ENCODE results near the gene BHLHA15.

Gene BHLHA15

DNA sequence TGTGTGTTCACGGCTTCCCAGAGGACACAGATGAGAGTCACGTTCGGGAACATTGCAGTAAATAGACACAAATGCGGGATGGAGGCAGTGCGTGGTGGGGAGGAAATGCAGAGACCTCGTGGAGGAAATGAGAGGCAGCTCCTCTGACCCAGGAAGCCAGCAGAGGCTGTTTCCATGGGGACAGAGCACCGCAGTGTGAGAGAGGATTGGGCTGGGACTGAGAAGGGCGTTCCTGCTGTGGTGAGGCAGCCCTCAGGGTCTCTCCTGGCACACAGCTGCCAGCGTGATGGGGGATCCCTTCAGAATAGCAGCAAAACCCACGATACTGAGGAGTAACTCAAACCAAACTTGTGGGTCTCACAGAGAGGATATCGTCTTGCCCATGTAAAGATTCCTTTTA is 21.7 kb upstream of the BHLHA15 start:
- DNase-seq, result no peak

DNA sequence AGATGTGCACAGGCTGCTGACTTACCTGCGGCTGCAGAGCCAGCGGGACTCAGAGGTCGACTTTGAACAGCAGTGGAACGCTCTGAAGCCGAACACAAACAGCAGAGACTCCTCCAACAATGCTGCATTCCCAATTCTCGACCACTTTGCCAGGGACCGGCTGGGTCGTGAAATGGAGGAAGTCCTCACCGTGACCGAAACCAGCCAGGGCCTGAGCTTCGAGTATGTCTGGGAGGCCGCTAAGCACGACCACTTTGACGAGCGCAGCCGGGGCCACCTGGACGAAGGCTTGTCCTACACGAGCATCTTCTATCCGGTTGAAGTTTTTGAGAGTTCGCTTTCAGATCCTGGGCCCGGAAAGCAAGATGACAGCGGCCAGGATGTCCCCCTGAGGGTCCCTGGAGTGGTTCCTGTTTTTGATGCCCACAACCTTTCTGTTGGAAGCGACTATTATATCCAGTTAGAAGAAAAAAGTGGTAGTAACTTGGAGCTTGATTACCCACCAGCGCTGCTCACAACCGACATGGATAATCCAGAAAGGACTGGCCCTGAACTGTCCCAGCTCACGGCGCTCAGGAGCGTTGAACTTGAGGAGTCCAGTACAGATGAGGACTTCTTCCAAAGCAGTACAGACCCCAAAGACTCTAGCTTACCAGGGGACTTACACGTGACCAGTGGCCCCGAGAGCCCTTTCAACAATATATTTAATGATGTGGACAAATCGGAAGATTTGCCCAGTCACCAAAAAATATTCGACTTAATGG is 19.4 kb upstream of the BHLHA15 start:
- DNase-seq, result no peak

DNA sequence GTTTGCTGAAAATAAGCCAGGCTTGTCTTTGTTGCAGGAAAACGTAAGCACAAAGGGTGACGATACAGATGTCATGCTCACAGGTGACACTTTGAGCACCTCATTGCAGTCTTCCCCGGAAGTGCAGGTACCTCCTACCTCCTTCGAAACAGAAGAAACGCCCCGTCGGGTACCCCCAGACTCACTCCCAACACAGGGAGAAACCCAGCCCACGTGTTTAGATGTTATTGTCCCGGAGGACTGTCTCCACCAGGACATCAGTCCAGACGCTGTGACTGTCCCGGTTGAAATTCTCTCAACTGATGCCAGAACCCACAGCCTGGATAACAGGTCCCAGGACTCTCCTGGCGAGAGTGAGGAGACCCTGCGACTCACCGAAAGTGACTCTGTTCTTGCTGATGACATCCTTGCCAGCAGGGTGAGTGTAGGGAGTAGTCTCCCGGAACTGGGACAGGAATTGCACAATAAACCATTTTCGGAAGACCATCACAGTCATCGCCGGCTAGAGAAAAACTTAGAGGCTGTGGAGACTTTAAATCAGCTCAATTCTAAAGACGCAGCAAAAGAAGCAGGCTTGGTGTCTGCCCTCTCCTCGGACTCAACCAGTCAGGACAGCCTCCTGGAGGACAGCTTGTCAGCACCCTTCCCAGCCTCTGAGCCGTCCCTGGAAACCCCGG is 18.3 kb upstream of the BHLHA15 start:
- DNase-seq, result no peak

DNA sequence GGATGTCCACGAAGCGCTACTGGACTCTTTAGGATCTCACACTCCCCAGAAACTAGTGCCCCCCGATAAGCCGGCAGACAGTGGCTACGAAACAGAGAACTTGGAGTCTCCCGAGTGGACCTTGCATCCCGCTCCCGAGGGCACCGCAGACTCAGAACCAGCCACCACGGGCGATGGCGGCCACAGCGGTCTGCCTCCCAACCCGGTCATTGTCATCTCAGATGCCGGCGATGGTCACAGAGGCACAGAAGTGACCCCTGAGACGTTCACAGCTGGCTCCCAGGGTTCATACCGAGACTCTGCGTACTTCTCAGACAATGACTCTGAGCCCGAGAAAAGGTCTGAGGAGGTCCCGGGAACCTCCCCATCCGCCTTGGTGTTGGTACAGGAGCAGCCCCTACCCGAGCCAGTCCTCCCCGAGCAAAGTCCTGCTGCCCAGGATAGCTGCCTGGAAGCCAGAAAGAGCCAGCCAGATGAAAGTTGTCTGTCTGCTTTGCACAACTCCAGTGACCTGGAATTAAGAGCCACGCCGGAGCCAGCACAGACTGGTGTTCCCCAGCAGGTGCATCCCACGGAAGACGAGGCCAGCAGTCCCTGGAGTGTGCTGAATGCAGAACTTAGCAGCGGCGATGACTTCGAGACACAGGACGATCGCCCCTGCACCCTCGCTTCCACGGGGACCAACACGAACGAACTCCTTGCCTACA is 17.6 kb upstream of the BHLHA15 start:
- DNase-seq, result no peak

DNA sequence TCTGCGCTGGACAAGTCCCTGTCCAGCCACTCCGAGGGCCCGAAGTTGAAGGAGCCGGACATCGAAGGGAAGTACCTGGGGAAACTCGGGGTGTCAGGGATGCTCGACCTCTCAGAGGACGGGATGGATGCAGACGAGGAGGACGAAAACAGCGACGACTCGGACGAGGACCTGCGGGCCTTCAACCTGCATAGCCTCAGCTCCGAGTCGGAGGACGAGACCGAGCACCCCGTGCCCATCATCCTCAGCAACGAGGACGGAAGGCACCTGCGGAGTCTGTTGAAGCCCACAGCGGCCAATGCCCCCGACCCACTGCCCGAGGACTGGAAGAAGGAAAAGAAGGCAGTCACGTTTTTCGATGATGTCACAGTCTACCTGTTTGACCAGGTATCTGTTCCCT is 17.1 kb upstream of the BHLHA15 start:
- DNase-seq, result no peak

DNA sequence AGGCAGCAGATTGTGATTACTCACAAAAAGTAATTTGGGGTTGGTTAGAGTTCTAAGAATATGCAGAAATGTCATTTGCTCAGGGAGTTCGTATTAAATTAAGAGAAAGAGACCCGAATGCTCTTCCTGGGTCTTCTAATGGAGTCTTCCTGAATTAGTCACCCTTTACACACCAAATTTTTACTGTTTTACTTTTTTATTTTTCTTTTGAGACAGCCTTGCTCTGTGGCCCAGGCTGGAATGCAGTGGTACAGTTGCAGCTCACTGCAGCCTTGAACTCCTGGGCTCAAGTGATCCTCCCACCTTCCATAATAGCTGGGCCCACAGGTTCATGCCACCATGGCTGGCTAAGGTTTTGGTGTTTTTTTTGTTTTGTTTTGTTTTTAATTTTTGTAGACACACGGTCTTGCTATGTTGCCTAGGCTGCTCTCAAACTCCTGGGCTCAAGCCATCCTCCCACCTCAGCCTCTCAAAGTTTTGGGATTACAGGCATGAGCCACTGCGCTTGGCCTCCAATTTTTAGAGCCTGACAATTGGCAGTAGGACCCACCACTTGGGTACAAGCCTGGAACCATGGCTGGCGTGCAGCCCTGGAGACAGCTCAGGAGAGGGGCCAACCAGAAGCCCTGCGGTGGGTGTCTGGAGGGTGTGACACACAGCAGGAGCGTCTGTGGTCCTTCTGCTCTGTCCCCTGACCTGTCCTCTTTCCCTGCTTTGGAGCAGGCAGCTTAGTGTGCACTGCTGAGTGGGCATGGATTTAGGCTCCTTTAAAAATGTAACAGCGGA is 16.4 kb upstream of the BHLHA15 start:
- no peak for DNase-seq

DNA sequence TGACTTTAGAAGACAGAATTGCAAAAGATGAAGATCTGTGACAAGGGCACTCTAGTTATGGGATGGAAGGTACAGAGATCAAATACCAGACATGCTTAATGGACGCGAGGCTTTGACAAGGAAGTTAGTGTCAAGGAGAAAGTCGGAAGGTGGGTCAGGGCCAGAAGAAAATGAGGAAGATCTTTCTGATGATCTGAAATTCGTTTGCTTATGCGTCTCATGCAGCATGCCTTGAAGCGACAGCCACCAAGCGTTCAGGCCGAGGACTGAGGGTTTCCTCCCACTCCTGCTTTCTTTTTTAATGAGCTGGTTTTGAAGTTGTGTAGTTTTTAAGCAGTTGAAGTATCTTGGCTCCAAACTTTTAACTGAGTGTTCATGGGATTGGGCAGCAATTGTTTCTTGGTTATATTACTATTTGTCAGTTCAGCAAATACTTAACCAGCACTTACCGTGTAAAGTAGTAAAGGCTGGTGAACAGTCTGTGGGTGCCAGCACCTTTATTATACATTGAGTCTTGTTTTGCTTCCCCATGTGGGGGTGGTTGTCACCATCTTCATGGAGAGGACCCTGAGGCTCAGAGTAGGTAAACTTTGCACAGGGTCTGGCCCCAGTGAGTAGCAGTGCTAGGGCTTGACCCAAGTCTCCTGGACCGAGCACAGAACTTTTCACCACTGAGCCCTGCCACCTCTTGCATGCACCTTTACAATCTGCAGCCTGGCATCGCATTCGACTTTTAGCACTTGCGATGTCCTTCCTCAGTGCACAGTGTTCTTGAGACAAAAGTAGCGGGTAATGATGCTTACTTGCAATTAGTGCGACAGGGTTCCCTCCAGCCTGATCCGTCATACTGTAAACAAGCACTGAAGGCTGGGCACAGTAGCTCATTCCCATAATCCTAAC is 14.3 kb upstream of the BHLHA15 start:
- no peak for DNase-seq

DNA sequence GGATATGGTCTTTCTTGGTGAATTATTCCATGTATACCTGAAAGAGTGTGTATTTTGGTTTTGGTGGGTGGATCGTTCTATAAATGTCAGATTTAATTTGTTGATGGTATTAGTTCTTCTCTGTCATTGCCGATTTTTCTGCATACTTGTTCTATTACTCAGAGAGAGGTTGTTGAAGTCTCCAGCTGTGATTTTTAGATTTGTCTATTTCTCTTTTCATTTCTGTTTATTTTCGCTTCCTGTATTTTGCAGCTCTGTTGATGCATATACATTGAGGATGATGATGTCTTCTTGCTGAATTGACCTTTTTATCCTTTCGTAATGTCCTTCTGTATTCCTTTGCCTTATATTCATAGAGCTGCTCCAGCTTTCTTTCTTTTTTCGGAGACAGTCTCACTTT is 12.1 kb upstream of the BHLHA15 start:
- no peak for DNase-seq

DNA sequence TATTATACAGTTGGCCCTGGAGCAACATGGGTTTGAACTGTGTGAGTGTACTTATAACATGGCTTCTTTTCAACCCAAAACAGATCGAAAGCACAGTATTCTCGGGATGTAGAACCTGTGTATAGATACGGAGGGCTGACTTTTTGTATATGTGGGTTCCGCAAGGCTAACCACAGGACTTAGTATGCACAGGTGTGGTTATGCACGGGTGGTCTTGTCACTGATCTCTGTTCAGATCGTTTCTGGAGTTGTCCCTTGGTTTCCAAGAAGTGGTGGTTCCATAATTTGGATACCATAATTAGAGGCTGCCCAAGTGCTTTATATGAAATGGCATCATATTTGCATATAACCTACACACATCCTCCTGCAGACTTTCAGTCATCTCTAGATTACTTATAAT is 10.9 kb upstream of the BHLHA15 start:
- no peak for DNase-seq

DNA sequence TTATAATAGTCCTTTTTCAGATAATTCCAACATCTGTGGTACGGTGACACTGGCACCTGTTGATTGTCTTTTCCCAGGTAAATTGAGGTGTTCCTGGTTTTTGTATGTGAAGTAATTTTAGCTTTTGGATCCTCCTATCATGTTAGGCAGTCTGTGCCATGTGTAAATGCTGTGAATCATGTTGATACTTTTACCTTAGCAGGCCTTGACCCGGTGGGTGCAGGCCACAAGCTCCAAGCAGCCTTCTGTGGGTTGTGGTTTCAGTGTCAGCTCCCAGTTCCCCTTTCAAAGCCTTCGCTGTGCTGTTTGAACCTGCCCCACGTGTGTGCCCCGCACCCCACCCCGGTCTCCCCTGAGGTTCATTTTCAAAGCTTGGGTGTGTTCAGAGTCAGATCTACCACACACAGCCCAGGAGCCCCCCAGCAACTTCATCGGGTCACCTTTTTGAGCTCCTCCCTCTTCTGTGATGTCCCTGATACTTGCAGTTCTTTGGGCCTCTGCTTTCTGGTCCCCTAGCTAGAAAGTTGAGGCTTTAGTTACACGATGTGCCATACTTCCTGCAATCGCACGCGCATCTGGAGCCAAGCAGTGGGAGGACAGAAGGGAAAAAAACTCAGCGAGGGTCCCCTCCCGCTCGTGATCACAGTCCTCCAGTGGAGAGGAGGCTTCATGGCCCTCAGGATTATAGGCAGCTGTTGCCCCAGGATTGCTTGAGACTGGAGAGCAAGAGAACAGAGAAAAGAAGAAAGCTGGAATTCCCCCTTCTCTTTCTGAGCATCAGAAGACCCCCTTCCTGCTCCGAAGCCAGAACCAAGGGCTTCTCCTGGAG is 8.7 kb upstream of the BHLHA15 start:
- DNase-seq, result peak; percentile 42

DNA sequence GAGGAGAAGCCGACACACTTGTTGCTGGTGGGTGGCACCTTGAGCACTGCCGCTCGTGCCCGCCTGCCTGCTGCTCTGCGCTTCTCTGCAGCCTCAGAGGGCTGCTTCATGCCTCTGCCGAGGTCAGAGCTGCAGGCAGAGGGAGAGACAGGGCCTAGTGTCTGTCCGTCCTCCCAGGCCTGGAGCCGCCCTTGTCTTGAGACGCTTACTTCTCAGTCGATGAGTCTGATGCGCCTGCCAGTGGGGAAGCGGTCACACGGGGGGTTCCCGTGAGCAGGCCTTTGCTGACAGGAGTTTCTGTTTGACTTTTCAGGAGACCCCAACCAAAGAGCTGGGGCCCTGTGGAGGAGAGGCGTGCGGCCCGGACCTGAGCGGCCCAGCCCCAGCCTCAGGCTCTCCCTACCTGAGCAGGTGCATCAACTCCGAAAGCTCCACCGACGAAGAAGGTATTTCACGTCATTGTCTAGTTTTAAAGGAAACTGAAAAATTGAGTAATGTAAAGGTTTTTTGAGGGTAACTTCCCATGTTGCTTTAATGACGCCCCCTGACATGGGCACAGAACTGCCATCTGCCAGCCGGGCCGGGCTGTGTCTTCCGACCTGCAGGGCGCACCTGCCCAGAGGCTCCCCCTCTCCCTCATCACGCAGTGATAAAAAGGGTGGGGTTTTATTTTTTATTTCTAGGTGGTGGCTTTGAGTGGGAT is 7.8 kb upstream of the BHLHA15 start:
- no peak for DNase-seq

DNA sequence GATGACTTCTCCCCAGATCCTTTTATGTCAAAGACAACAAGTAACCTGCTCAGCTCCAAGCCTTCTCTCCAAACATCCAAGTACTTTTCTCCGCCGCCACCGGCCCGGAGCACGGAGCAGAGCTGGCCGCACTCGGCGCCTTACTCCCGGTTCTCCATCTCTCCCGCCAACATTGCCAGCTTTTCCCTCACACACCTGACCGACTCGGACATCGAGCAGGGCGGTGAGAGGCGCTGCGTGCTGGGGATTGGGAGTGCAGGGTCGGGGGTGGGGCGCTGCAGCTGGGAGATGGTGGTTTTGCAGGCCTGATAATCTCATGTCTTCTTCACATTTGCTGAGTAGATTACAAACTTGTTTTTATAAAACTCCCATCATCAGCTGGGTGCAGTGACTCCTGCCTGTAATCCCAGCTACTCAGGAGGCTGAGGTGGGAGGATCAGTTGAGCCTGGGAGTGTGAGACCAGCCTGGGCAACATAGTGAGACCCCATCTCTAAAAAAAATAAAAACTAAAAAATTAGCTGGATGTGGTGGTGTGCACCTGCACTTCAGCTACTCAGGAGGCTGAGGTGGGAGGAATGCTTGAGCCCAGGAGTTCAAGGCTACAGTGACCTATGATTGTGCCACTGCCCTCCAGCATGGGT is 7.2 kb upstream of the BHLHA15 start:
- DNase-seq, result no peak

DNA sequence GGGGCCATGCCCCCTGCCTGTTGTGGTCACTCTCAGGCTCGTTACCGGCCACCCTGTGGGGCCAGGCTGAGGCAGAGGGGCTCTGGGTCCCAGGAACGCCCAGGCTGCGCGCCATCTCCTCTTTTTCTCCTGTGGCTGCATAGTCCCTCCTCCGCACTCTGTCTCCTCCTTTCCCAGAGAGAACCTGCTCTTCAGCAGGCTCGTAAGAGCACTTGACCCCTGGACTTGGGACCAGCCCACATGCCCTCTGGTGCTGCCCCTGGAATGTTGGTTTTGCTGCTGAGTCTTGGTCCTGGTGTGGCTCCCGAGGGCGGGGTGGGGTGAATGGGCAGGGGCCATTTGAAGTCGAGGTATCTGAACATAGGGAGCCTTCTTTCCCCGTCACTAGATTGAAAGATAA is 6.6 kb upstream of the BHLHA15 start:
- no peak for DNase-seq

DNA sequence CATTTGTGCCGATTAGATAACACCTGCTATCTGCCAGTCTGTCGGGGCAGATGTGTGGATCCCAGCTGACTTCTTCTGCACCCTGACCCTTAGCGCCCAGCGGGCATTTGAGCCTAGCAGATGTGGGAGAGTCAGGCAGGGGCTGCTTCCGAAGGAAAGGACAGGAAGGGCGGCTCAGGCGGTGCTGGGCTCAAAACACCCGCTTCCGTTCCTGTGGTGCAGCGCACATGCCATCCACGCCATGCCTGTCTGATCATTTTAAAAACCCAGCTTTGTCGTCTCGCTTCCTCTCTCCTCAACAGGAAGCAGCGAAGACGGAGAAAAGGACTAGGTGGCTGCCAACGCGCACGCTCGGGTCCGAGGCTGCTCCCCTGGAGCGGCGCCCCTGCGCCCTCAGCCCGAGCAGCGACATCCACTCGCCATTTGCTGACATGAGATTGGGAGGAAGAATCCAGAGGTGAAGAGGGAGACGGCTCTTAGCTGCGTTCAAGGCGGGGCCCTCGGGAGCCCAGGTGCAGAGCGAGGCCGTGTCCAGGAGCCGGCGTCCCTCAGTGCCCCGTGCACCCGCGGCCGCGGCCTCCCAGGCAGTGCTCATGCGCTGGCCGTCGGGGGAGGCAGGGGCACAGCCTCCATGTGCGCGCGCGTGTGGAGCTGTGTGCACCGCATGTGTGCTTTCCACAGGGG is 5.9 kb upstream of the BHLHA15 start:
- no peak for DNase-seq

DNA sequence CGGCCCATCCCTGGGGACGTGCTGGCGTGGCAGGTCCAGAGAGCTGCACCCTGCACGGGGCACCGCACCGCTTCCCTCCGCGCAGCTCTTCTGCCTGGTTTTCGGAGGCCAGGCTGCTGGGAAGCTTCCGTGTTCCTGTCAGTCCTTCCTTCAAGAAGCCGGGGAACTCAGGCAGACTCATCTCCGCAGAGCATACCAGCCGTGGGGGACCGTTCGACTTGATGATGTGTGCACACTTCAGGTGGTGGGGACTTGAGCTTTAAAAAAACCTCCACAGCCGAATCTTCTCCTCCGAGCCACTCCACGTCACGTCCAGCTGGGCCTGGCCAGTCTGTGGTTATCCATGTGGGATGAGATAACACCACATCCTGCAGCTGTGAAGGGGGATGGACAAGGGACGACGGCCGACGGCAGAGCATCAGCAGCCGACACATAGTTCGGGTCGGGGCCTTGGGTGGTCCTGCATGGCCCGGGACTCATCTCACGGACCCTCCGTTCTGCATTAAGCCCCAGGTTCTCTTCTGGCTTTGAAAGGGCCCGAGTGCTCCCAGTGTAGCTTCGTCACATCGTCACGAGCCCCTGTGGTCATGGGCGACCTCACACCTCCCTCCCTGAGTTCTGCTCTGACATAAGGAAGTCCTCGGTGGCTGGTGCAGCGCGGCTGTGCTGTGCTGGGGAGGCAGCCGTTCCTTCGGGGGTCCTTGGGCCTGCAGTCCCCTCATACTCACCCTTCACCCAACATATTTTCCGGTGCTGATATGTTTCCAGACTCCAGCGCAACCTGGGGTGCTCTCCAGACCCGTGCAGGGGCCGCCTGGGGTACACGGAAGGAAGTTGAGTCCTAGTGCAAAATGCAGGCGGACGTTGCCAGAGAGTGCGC is 4.5 kb upstream of the BHLHA15 start:
- DNase-seq, result no peak

DNA sequence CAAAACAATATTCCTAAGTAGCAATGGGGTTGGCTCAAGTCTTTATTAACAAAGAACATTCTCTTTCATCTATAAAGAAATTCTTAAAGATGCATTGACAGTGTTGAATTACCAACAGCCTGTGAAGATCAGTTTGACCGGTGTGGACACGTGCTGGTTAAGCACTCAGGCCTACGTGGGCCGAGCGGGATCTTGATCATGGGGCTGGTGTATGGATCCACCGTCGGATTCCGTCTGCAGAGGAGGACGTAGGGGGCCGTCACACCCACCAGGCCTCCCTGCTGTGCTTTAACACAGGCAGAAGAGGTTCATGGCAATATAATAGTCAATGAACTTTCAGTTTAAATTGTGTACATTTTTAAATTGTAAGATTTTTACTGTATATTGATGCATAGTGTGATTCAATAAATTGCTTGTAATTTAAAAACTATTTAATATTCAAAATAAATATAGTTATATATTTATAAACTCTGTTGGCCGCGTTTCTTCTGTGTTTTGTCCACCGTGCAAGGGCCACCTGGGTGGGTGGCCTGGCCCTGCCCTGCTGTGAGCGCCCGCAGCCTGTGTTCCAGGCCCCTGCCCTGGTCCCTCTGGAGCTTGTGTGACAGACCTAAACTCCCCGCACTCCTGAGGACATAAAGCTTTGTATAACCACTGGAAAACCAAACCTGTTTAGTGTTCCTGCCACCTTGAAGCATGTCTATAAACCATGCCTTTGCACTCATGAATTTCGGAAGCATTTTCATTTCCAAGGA is 1.9 kb upstream of the BHLHA15 start:
- DNase-seq, result no peak

DNA sequence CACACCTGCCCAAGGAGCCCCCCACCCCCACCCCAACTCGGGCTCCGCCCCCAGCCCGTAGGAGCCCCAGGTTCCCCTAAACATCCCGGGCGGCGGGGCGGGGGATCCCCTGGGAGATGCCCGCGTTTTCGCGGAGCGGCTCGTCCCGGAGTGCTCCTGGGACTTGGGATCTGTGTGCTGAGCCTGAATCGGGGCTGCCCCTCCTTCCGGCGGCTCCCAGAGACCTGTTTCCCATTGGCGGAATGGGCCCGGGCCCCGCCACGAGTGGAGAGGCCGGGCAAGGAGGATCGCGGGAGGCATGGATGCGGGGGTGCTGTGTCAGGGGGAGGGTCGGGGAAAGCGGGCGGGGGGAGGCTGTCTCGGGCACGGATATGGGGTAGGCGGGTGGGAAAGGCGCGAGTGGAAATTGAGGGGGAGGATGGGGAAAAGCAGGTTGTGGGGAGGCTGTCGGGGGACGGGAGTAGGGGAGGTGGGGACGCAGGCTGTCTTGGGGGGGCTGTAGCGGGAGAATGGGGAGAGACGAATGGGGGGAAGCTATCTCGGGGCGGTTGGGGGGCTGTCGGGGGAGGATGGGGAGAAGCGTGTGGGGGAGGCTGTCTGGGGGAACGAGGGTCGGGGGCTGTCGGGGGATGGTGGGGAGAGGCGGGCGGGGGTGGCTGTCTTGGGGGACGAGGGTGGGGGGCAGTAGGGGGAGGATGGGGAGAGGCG is 572 bp upstream of the BHLHA15 start:
- DNase-seq, result no peak
